Thyroid gland (tissue), 4 donors: ENCODE results near the gene DLGAP3.

ENCODE experiments used
- CTCF ChIP-seq, 6 experiments: fragments of 200-600 bp in 3 of 6; fragments of 450-650 bp in 3 of 6; sonication (generic) in 3 of 6; IDR thresholded peaks; one replicate each; pipeline ENCODE4 v1.5.1; 2016 to 2019; ENCODE audit warnings: antibody characterized with exemption in 6 of 6, mild to moderate bottlenecking in 2 of 6, inconsistent platforms in 1 of 6, moderate library complexity in 1 of 6
- POLR2A ChIP-seq, 2 donors: fragments of 450-650 bp; IDR thresholded peaks; one replicate each; pipeline ENCODE4 v1.6.1; 2017; ENCODE audit warnings: antibody characterized with exemption in 2 of 2, mild to moderate bottlenecking in 2 of 2, moderate library complexity in 1 of 2

GRCh38 chr1:34899471-34899870 is 30.0 kb downstream of the DLGAP3 start:
- TF ChIP-seq CTCF (IDR thresholded peaks at IDR 0.05) (no peak), POLR2A (IDR thresholded peaks at IDR 0.05) (no peak)
